ENCODE measurements around the gene PLPPR3. TPM values are rescaled to one million over a fixed set of nuclear protein-coding genes. Genes with fewer than 3 reads are reported as not detected.

The PLPPR3 gene
- total RNA-seq, 1 experiment from 2014 or later = 63.7 TPM

DNA sequence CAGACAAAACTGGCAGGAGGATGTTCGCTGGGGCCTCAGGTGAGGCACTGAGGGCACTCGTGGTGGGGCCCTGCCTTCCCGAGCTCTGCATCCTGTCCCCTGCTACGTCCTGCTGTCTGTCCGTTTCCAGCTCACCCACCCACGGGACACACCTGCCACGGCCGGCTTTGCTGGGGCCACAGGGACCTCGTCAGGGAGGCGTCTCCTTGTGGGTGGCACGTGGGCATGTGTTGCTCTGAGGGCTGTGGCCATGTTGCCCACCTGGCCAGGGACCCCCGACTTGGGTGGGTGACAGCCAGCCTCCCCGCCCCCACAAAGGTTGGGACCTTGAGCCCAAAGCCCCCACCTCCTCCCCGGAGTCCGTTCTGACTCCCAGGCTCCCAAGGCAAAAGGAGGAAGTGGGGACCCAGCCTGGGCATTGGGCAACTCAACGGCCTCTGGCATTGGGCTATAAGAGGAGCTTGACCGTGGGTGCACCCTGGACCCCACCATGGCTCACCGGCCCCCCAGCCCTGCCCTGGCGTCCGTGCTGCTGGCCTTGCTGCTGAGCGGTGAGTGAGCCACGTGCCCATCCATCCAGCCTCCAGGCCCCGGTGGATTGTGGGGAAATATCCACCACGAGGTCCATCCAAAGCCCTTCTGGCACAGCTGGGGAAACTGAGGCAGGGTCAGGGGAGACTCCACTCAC is 18.9 kb upstream of the PLPPR3 start, which contains the start of gene PRTN3:
PRTN3 (plus strand) TSS at position 481 of the 688 bp plus-strand sequence; CDS start at position 491, 10 bp downstream.
- ChIA-PET CTCF (interaction anchor here (0.6 kb wide), 1 partner anchor 110 kb away, joined by 3 read pairs; no protein-coding TSS in a partner anchor), POLR2A (interaction anchor here (0.5 kb wide), 1 partner anchor 31 kb away, joined by 4 read pairs; no protein-coding TSS in a partner anchor)
- no peak for DNase-seq (ENCODE audit: low read depth, low spot score)
- in situ Hi-C loops (cut with HindIII; ENCODE audit: low pct_unique_long_range_greater_than_20kb, low sequenced_read_pairs) = no loop called here
- no peaks in the 10 kb centered on the region for H3K9me3 ChIP-seq (ENCODE audit: control insufficient read depth, insufficient read depth, low read depth, low read length)
- no peaks in the 10 kb centered on the region for H3K36me3 ChIP-seq (ENCODE audit: control insufficient read depth, insufficient read depth, low read length)
- no peak within 1 kb of the TSS for H3K4me3 ChIP-seq (ENCODE audit: low read depth in 2 of 2, low read length in 2 of 2)
- no peak for ATAC-seq
- intact Hi-C loops (cut with micrococcal nuclease; ENCODE audit: unreplicated experiment) = no loop called here
- no peak for TF ChIP-seq TCF7L2 (IDR thresholded peaks at IDR 0.05; ENCODE audit: low read depth, low read length)
- TF ChIP-seq SIN3A (IDR thresholded peaks at IDR 0.05; ENCODE audit: borderline replicate concordance, insufficient read depth, low read depth, low read length) = no peak
- no peak for TF ChIP-seq POLR2AphosphoS5 (IDR thresholded peaks at IDR 0.05; ENCODE audit: low read depth, low read length)
- TF ChIP-seq, protein P1, sequence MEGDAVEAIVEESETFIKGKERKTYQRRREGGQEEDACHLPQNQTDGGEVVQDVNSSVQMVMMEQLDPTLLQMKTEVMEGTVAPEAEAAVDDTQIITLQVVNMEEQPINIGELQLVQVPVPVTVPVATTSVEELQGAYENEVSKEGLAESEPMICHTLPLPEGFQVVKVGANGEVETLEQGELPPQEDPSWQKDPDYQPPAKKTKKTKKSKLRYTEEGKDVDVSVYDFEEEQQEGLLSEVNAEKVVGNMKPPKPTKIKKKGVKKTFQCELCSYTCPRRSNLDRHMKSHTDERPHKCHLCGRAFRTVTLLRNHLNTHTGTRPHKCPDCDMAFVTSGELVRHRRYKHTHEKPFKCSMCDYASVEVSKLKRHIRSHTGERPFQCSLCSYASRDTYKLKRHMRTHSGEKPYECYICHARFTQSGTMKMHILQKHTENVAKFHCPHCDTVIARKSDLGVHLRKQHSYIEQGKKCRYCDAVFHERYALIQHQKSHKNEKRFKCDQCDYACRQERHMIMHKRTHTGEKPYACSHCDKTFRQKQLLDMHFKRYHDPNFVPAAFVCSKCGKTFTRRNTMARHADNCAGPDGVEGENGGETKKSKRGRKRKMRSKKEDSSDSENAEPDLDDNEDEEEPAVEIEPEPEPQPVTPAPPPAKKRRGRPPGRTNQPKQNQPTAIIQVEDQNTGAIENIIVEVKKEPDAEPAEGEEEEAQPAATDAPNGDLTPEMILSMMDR (IDR thresholded peaks at IDR 0.05) = no peak
- TF ChIP-seq, protein P2, sequence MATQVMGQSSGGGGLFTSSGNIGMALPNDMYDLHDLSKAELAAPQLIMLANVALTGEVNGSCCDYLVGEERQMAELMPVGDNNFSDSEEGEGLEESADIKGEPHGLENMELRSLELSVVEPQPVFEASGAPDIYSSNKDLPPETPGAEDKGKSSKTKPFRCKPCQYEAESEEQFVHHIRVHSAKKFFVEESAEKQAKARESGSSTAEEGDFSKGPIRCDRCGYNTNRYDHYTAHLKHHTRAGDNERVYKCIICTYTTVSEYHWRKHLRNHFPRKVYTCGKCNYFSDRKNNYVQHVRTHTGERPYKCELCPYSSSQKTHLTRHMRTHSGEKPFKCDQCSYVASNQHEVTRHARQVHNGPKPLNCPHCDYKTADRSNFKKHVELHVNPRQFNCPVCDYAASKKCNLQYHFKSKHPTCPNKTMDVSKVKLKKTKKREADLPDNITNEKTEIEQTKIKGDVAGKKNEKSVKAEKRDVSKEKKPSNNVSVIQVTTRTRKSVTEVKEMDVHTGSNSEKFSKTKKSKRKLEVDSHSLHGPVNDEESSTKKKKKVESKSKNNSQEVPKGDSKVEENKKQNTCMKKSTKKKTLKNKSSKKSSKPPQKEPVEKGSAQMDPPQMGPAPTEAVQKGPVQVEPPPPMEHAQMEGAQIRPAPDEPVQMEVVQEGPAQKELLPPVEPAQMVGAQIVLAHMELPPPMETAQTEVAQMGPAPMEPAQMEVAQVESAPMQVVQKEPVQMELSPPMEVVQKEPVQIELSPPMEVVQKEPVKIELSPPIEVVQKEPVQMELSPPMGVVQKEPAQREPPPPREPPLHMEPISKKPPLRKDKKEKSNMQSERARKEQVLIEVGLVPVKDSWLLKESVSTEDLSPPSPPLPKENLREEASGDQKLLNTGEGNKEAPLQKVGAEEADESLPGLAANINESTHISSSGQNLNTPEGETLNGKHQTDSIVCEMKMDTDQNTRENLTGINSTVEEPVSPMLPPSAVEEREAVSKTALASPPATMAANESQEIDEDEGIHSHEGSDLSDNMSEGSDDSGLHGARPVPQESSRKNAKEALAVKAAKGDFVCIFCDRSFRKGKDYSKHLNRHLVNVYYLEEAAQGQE (IDR thresholded peaks at IDR 0.05; ENCODE audit: insufficient read depth in 1 of 2, low read depth in 2 of 2, low read length in 1 of 2) = no peak
- no peaks in the 10 kb centered on the region for H3K4me1 ChIP-seq (ENCODE audit: control insufficient read depth, insufficient read depth, low read length)
- no peaks in the 10 kb centered on the region for H3K27me3 ChIP-seq (ENCODE audit: control insufficient read depth, insufficient read depth, low read length)
- no peak within 1 kb of the TSS for H3K27ac ChIP-seq (ENCODE audit: low read length)
- BruUV-seq (replicated peaks) = no TSS peak

DNA sequence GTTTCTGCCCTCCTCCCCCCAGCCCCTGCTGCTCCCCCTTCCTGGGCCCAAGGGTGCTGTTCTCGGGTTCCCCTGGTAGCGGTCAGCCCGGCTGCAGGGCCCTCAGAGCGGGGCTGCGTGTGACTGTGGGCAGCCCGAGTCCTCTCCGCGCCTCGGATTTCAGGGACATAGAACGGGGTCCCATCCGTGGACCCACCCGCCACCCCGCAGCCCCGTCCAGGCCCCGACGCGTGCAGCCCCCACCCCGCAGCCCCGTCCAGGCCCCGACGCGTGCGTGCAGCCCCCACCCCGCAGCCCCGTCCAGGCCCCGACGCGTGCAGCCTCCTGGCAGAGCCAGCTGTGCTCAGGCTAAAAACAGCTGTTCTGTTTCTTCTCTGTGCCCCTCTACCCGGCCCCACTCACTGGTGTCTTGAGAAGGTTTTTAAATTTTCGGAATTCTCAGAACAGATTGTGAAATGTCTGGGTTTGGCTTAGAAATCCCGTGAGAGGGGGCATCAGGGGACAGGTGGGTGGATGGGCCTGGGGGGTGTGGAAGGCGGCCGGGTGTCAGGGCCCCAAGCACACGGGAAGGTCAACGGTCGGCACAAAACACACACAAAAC is 13.6 kb upstream of the PLPPR3 start:
- Histone ChIP-seq H3K9me3 (ENCODE audit: control insufficient read depth, insufficient read depth, low read depth, low read length) (no peaks in the 10 kb centered on the region), H3K27ac (ENCODE audit: low read length) (no peak overlapping the region), H3K36me3 (ENCODE audit: control insufficient read depth, insufficient read depth, low read length) (no peaks in the 10 kb centered on the region), H3K4me1 (ENCODE audit: control insufficient read depth, insufficient read depth, low read length) (no peaks in the 10 kb centered on the region), H3K4me3 (ENCODE audit: low read depth in 2 of 2, low read length in 2 of 2) (no peak overlapping the region), H3K27me3 (ENCODE audit: control insufficient read depth, insufficient read depth, low read length) (no peaks in the 10 kb centered on the region)
- POLR2A ChIA-PET = no interaction called here
- ATAC-seq (no peak), DNase-seq (ENCODE audit: low read depth, low spot score) (no peak)
- intact Hi-C loops (cut with micrococcal nuclease; ENCODE audit: unreplicated experiment) (no loop called here), in situ Hi-C loops (cut with HindIII; ENCODE audit: low pct_unique_long_range_greater_than_20kb, low sequenced_read_pairs) (no loop called here)
- CTCF ChIA-PET = no interaction called here
- TF ChIP-seq TCF7L2 (IDR thresholded peaks at IDR 0.05; ENCODE audit: low read depth, low read length) = no peak
- TF ChIP-seq, protein P1 (IDR thresholded peaks at IDR 0.05) = no peak
- no peak for TF ChIP-seq SIN3A (IDR thresholded peaks at IDR 0.05; ENCODE audit: borderline replicate concordance, insufficient read depth, low read depth, low read length)
- TF ChIP-seq POLR2AphosphoS5 (IDR thresholded peaks at IDR 0.05; ENCODE audit: low read depth, low read length) = no peak
- TF ChIP-seq, protein P2 (IDR thresholded peaks at IDR 0.05; ENCODE audit: insufficient read depth in 1 of 2, low read depth in 2 of 2, low read length in 1 of 2) = no peak
- no TSS peak for BruUV-seq (replicated peaks)
